ENCODE results near the gene ST6GALNAC2.
"Not testable (repeated sequence)": the region's sequence is repeated elsewhere in the genome, so short reads cannot be mapped to it uniquely, and the experiment has no call there.

The ST6GALNAC2 gene

DNA sequence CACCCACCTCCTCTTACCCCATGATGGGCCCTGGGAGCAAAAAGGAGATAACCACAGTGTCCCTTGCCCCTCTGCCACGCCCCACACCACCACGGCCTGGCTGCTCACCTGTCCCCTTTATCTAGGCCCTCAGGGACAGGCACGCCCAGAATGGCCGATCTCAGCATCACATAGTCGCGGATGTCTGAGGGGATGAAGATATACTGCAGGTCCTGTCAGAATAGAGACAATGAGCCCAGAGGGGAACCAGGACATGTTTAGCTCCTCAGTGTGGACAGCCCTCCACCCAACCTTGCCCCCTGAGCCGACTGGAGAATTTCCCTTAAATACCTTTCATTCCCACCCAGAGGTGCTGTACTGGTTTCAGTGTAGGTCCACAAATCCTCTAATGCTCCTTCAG, 15.2 kb downstream of the ST6GALNAC2 start:
- ATAC-seq (ENCODE audit: low read depth) = no peak
- DNase-seq (ENCODE audit: low spot score in 2 of 2) = no peak
- H3K27ac Mint-ChIP-seq = no peak overlapping the region

DNA sequence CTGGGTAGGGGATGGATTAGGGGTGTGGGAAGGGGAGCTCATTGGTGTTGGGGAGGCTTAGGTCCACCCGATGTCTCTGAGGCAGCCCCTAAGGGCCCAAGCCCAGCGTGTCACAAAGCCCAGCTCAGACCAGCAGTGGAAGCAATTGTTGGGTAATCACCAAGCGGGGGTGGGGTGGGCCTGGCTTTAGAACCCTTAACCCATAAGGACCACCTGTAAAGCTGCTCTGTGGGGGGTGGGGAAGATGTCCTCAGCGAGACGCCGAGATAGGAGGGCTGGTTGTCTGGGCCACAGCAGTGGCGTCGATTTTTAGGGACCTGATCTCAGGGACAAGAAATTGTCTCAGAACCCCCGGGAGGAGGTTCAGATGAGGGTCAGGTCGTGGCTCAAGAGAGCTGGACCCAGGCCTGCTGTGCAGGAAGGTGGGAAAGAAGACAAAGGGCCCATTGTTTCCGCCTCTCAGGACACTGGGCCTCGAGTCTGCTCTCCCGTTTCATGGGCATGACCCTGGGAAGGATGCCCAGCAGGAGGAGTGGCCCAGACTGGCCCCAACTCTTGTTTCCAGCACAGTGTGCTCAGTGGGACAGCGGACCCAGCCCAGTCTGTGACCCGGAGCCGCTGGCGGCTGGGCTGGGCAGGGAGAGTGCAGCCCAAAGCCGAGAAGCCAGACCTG, 15.9 kb downstream of the ST6GALNAC2 start:
- peaks cover 4% of the 10 kb centered on the region for H3K27me3 Mint-ChIP-seq

More for the DNA sequence above, 15.2 kb downstream of the ST6GALNAC2 start:
- Mint-ChIP-seq H3K4me1 (peaks cover 35% of the 10 kb centered on the region), H3K9me3 (no peaks in the 10 kb centered on the region), H3K27me3 (peaks cover 4% of the 10 kb centered on the region), H3K4me3 (no peak overlapping the region), H3K36me3 (peaks cover 14% of the 10 kb centered on the region)

DNA sequence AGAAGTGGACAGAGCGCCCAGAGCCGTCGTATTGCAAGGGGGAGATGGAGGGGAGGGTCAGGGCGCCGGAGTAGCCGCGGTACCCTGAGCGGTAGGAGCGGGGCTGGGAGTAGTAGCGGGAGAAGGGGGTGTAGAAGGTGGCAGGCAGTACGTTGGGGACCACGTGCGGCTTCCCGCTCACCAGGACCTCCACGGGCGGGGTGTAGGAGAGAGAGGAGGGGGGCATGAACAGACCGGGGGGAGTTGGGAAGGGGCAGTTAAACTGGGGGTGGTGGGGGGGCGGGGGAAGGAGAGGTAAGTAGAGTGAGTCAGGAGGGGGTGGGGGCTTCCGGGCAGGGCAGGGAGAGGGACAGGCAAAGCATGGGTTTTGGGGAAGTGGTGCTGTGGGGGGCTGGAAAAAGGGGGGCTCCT, 16.8 kb downstream of the ST6GALNAC2 start:
- Mint-ChIP-seq H3K27ac (peak overlapping the region; percentile 86), H3K4me1 (peaks cover 37% of the 10 kb centered on the region), H3K36me3 (peaks cover 16% of the 10 kb centered on the region), H3K4me3 (peak overlapping the region; percentile 15), H3K9me3 (no peaks in the 10 kb centered on the region), H3K27me3 (peaks cover 2% of the 10 kb centered on the region)
- DNase-seq (ENCODE audit: low spot score in 2 of 2) = no peak
- ATAC-seq (ENCODE audit: low read depth) = no peak

More for the DNA sequence above, 15.9 kb downstream of the ST6GALNAC2 start:
- H3K27ac Mint-ChIP-seq = no peak overlapping the region
- peaks cover 37% of the 10 kb centered on the region for H3K4me1 Mint-ChIP-seq
- H3K4me3 Mint-ChIP-seq = no peak overlapping the region
- DNase-seq (ENCODE audit: low spot score in 2 of 2) (no peak), ATAC-seq (ENCODE audit: low read depth) (no peak)
- no peaks in the 10 kb centered on the region for H3K9me3 Mint-ChIP-seq
- peaks cover 16% of the 10 kb centered on the region for H3K36me3 Mint-ChIP-seq

DNA sequence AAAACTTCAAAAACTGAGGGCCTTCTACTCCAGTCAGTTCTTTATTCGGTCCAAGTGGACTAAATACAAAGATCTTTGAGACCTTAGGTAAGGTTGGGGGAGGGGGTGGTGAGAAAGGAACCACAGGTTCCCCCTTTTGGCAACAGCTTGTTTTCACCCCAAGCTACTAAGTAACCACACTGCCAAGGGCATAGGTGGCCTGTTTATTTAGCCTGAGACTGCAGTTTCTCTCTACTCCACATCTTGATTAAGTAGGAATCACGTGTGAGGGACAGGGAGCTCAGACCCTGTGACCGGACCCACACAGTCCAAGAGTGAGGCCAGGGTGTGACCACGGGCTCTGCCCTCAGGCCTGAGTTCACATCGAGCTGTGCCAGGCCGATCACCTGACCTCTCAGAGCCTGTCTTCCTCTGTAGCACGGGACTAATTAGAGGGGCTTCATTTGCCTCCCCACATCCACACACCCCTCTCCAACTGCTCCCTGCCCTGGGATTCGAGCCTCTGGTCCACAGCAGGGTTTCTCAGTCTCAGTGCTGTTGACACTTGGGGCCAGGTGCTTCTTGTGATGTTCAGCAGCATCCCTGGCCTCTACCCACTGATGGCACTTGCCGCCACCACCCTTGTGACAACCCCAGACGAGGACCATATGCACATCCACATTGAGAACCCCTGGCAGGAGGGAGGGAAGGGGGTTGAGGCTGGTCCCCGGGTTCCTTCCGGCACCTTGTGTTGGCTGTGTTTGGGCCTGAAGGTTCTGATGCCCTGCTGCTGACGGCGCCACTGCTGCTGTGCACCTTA, 17.8 kb downstream of the ST6GALNAC2 start:
- Mint-ChIP-seq H3K27me3 (peaks cover 2% of the 10 kb centered on the region), H3K4me3 (peak overlapping the region; percentile 27), H3K4me1 (peaks cover 41% of the 10 kb centered on the region), H3K36me3 (peaks cover 18% of the 10 kb centered on the region), H3K27ac (peak overlapping the region; percentile 86), H3K9me3 (no peaks in the 10 kb centered on the region)
- DNase-seq (ENCODE audit: low spot score in 2 of 2) = peak in 1 of 2 donors; percentile 32
- peak; percentile 95 for ATAC-seq (ENCODE audit: low read depth)

DNA sequence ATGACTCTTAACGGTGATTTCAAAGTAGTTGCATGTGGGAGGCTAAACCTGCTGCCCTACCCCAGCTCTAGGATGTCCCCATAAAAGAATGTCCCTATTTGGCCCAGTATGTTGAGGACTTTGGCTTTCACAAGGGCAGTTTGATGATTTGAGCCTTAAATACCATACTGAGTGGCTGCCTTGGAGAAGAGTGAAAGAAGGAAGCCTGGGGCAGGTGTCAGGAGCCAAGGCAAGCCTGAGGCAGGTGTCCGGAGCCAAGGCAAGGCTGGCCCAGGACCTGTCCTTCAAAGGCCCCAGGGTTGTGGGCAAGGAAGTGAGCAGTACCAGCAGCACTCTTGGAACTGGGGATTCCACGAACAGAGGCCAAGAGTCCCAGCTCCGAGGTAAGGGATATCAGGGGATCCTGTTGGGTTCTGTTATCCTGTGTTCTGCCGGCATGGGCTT, 18.6 kb downstream of the ST6GALNAC2 start:
- H3K4me1 Mint-ChIP-seq = peaks cover 40% of the 10 kb centered on the region
- no peaks in the 10 kb centered on the region for H3K9me3 Mint-ChIP-seq
- ATAC-seq (ENCODE audit: low read depth) (no peak), DNase-seq (ENCODE audit: low spot score in 2 of 2) (no peak)
- peak overlapping the region; percentile 86 for H3K27ac Mint-ChIP-seq
- H3K36me3 Mint-ChIP-seq = peaks cover 19% of the 10 kb centered on the region
- H3K27me3 Mint-ChIP-seq = peaks cover 2% of the 10 kb centered on the region
- H3K4me3 Mint-ChIP-seq = no peak overlapping the region

DNA sequence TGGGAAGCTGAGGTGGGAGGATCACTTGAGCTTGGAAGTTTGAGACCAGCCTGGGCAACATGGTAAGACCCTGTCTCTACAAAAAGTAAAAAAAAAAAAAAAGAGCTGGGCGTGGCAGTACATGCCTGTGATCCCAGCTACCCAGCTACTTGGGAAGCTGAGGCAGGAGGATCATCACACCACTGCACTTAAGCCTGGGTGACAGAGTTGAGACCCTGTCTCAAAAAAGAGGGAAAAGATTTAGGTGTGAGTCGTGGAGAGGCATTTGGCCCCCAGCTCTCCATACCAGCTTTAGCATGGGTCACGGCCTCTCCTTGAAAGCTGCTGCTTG, 19.1 kb downstream of the ST6GALNAC2 start:
- Mint-ChIP-seq H3K4me1 (peaks cover 45% of the 10 kb centered on the region), H3K27me3 (peaks cover 2% of the 10 kb centered on the region), H3K27ac (peak overlapping the region; percentile 86), H3K9me3 (no peaks in the 10 kb centered on the region), H3K4me3 (no peak overlapping the region), H3K36me3 (peaks cover 22% of the 10 kb centered on the region)
- DNase-seq (ENCODE audit: low spot score in 2 of 2) (no peak), ATAC-seq (ENCODE audit: low read depth) (no peak)

DNA sequence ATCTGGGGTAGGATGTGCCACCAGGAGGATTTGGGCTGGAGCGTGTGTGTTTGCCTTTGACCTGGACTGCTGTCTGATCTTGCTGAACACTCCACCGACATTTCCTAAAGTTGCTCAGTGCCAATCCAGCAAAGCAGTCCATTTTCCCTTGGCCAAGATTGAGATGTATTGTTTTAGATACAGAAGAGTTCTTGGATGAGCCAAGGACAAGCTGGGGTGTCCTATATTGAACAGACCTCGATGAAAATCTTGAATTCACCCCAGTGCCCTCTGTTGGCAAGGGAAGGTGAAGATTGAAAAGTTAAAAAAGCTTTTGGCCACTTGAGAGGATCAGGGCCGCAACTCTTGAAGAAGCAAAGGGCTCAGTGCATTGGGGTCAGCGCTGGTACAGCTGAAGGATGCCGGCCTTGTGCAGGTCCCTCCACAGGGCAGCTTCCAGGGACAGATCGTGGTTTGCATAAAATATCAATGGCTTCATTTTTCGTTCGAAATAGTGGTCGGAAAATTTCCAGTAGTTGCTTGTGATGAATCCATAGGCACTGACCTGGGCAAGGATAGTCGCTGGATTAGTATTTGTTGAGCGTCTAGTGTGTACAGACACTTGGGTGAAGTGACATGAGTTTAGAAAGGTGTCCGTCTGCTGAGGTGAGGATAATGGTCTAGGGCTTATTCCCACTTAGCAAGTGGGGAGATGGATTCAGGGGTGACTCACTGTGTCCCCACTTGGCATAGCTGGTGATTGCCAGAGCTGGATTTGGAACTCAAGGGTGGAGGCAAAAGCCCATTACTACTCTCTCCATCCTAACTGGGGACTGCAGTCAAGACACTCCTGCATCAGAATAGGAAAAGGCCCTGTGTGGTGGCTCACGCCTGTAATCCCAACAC, 19.7 kb downstream of the ST6GALNAC2 start:
- Mint-ChIP-seq H3K27me3 (peaks cover 2% of the 10 kb centered on the region), H3K36me3 (peaks cover 22% of the 10 kb centered on the region), H3K4me3 (no peak overlapping the region), H3K4me1 (peaks cover 46% of the 10 kb centered on the region), H3K27ac (peak overlapping the region; percentile 72), H3K9me3 (no peaks in the 10 kb centered on the region)
- no peak for DNase-seq (ENCODE audit: low spot score in 2 of 2)
- no peak for ATAC-seq (ENCODE audit: low read depth)

DNA sequence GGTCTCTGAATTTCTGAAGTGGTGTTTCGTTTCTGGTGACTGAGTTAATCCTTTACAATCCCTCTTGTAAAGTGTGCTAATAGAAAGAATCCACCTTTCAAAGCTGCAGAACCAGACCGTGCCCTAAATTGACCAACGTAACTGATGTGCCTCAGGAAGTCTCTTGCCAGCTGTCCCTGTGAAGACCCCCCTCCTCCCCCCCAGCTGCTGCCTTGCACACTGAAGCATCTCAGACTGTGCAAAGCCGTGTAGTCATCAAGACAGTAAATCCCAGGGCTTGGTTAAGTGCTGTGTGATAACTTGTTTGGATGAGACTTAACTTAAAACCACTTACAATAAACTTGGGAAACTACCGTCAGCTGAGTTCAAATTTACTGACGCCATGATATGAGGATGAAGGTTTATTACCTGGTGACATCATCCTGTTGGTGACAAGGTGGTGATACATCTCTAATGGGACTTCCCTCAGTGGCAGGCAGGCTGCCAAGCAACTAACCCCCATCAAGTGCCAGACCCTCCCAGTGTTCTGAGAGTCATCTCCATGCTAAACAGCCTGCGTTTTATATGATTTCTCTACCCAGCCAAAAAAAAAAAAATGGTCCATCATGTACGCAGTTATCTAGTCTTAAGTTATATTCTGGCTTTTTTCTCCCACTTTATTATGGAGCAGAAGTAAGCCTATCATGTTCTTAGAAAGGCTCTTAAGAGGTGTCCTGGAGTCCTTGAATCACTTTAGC, 20.5 kb downstream of the ST6GALNAC2 start:
- not testable (repeated sequence) for DNase-seq (ENCODE audit: low spot score in 2 of 2); H3K4me3 Mint-ChIP-seq; H3K9me3 Mint-ChIP-seq; ATAC-seq (ENCODE audit: low read depth); H3K27me3 Mint-ChIP-seq
- Mint-ChIP-seq H3K27ac (peak overlapping the region; percentile 72), H3K36me3 (peaks cover 22% of the 10 kb centered on the region), H3K4me1 (peaks cover 46% of the 10 kb centered on the region)

DNA sequence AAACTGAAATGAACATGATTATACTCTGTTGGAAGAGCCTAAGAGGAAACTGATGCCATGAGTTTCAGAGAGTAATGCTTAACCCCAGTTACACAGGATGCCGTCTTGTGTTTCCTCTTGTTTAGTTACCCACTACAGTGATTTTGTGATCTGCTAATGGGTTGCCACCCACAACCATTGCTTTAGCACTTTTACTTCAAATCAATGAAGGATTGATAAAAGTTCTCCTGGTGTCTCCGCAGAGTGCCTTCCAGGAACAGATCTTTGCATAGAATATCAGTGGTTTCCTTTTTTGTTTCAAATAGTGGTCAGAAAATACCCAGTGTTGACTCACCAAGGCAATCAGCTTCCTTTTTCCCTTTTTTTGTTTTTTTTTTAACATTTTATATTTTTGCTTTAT, 22.3 kb downstream of the ST6GALNAC2 start:
- H3K27me3 Mint-ChIP-seq, H3K9me3 Mint-ChIP-seq: not testable (repeated sequence)
- peaks cover 22% of the 10 kb centered on the region for H3K36me3 Mint-ChIP-seq

DNA sequence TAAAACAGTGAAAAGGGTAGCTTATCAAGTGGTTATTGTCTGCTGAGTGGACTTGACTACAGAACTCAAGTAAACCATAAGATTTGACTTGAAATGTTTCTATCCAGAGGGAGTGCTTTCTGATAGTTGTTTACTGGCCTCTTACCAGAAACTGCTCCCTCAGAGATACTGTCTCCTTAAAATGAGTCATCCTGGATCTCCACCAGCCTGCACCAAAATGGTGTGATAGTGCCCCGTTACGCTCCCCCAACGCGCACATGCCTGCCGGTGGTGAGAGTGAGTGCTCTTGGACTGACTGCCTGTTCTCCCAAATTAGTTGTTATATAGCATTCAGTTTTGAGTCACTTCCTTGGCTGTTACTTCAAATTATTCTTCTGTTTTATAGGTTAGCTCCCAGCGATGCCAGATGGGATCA, 22.9 kb downstream of the ST6GALNAC2 start:
- Mint-ChIP-seq H3K36me3 (peaks cover 22% of the 10 kb centered on the region), H3K27me3 (no peaks in the 10 kb centered on the region), H3K4me1 (peaks cover 42% of the 10 kb centered on the region), H3K4me3 (no peak overlapping the region), H3K27ac (peak overlapping the region; percentile 15), H3K9me3 (no peaks in the 10 kb centered on the region)
- ATAC-seq (ENCODE audit: low read depth) = no peak
- DNase-seq (ENCODE audit: low spot score in 2 of 2) = no peak

More for the DNA sequence above, 22.3 kb downstream of the ST6GALNAC2 start:
- not testable (repeated sequence) for ATAC-seq (ENCODE audit: low read depth); DNase-seq (ENCODE audit: low spot score in 2 of 2); H3K4me3 Mint-ChIP-seq
- peak overlapping the region; percentile 15 for H3K27ac Mint-ChIP-seq
- peaks cover 47% of the 10 kb centered on the region for H3K4me1 Mint-ChIP-seq

DNA sequence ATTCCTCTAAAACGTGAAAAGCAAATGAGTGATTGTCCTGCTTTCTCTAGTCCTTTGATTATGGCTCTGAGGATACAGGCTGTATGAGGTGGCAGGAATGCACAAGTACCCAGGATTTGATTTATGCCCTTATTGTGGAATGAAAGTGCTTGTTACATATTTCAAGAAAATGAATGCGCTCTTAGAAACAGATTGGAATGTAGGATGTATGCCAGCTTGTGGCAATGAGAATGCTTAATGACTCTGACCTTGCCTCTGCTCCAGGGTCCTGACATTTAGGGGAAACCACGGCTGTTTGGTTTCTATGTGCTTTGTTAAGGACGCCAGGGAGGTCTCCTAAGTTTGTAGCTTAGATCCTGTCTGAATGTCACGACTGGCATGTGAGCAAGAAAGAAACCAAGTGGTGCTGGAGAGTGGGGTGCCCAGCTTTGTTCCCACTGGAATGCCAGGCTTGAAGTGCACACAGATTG, 23.8 kb downstream of the ST6GALNAC2 start:
- Mint-ChIP-seq H3K9me3 (no peaks in the 10 kb centered on the region), H3K27ac (peak overlapping the region; percentile 88), H3K36me3 (peaks cover 19% of the 10 kb centered on the region), H3K4me1 (peaks cover 38% of the 10 kb centered on the region), H3K4me3 (peak overlapping the region; percentile 22), H3K27me3 (no peaks in the 10 kb centered on the region)
- ATAC-seq (ENCODE audit: low read depth) = no peak
- no peak for DNase-seq (ENCODE audit: low spot score in 2 of 2)

DNA sequence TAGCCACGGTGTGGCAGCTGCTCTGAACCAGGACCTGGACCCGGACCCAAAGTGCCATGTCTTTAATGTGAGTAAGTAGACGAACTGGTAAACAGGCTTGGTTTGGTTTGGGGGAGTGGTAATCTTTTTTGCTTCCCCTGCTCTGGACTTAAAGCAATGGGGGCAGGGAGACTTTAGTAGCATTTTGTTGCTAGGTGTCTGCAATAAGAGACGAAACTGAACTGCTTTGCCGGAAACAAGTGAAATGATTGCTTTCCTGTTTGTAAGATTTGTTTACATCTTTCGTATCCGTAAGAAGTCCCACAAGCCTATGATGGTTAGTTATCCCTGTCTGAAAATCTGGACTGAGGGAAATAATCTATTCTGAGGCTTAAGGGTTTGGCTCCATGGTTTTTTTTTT, 24.3 kb downstream of the ST6GALNAC2 start:
- ATAC-seq (ENCODE audit: low read depth) = peak; percentile 7
- Mint-ChIP-seq H3K27me3 (no peaks in the 10 kb centered on the region), H3K9me3 (no peaks in the 10 kb centered on the region), H3K27ac (peak overlapping the region; percentile 88), H3K4me3 (peak overlapping the region; percentile 37), H3K36me3 (peaks cover 16% of the 10 kb centered on the region), H3K4me1 (peaks cover 35% of the 10 kb centered on the region)
- DNase-seq (ENCODE audit: low spot score in 2 of 2) = no peak

DNA sequence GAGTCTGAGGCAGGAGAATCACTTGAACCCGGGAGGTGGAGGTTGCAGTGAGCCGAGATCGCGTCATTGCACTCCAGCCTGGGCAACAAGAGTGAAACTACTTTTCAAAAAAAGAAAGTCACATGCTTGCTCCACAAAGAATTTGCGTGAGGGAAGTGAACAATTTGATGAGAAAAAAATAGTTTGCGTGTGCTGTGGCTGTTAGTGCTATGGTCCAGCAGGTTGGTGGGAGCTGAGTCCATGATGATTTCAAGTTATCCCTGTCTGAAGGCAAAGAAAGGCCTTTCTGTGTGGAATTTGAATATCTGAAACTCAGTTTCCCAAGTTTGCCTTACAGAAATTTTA, 24.8 kb downstream of the ST6GALNAC2 start:
- H3K4me3 Mint-ChIP-seq = peak overlapping the region; percentile 51
- H3K36me3 Mint-ChIP-seq = peaks cover 11% of the 10 kb centered on the region
- DNase-seq (ENCODE audit: low spot score in 2 of 2) (no peak), ATAC-seq (ENCODE audit: low read depth) (no peak)
- H3K9me3 Mint-ChIP-seq = no peaks in the 10 kb centered on the region
- no peaks in the 10 kb centered on the region for H3K27me3 Mint-ChIP-seq
- H3K27ac Mint-ChIP-seq = peak overlapping the region; percentile 88
- peaks cover 31% of the 10 kb centered on the region for H3K4me1 Mint-ChIP-seq
